SU-DHL-6 (cell line): ENCODE measurements around the gene THSD4.

Experiments
- H2AFZ ChIP-seq: fragments of 200-600 bp; sonication (generic); 2 replicates; pipeline ENCODE4 v1.6.1; 2014; ENCODE audit warnings: low read depth, mild to moderate bottlenecking, moderate library complexity, mixed read lengths, antibody characterized with exemption, low read length; ENCODE audit not compliant: severe bottlenecking
- H3F3A ChIP-seq: fragments of 200-600 bp; shearing (Covaris generic); 2 replicates; pipeline ENCODE4 v1.6.0; 2016; ENCODE audit warnings: antibody characterized with exemption, mild to moderate bottlenecking; ENCODE audit not compliant: insufficient read depth
- H3K27ac ChIP-seq: fragments of 200-600 bp; sonication (generic); 2 replicates; pipeline ENCODE4 v1.5.1; 2016; ENCODE audit warnings: low read depth, mild to moderate bottlenecking, low read length, moderate library complexity, mixed read lengths
- H3K27me3 ChIP-seq: fragments of 200-600 bp; sonication (generic), shearing (Covaris generic); 2 replicates; pipeline ENCODE4 v1.6.0; 2014; ENCODE audit warnings: mild to moderate bottlenecking, low read length
- H3K36me3 ChIP-seq: fragments of 200-600 bp; sonication (generic); 2 replicates; pipeline ENCODE4 v1.6.1; 2014; ENCODE audit warnings: mild to moderate bottlenecking, low read length, mixed read lengths
- H3K4me2 ChIP-seq: fragments of 300-600, 200-600 bp; shearing (Covaris generic), sonication (generic); 2 replicates; pipeline ENCODE4 v1.6.0; 2014; ENCODE audit warnings: low read length, low read depth, mild to moderate bottlenecking; ENCODE audit not compliant: poor library complexity, severe bottlenecking
- H3K4me3 ChIP-seq: fragments of 200-600 bp; sonication (generic); 2 replicates; pipeline ENCODE4 v1.5.1; 2014; ENCODE audit warnings: antibody characterized with exemption, low read length, mild to moderate bottlenecking, mixed read lengths; ENCODE audit not compliant: insufficient read depth, poor library complexity, severe bottlenecking
- H3K79me2 ChIP-seq: fragments of 200-600 bp; sonication (generic); 2 replicates; pipeline ENCODE4 v1.6.1; 2014; ENCODE audit warnings: mild to moderate bottlenecking, low read length, moderate library complexity; ENCODE audit not compliant: insufficient read depth
- H3K9ac ChIP-seq: fragments of 200-600 bp; sonication (generic); 2 replicates; pipeline ENCODE4 v1.7.0; 2014; ENCODE audit warnings: mild to moderate bottlenecking, low read length
- H3K9me2 ChIP-seq: fragments of 200-600 bp; sonication (generic); replicated peaks from 2 replicates; pipeline ENCODE4 v1.6.1; 2014; ENCODE audit warnings: low read length; ENCODE audit not compliant: insufficient read depth
- H3K9me3 ChIP-seq: fragments of 200-600 bp; sonication (generic); 2 replicates; pipeline ENCODE4 v1.6.1; 2014; ENCODE audit warnings: low read length, mixed read lengths; ENCODE audit not compliant: insufficient read depth
- H4K20me1 ChIP-seq: fragments of 200-600 bp; sonication (generic); 2 replicates; pipeline ENCODE4 v1.6.1; 2014; ENCODE audit warnings: low read depth, mild to moderate bottlenecking, antibody characterized with exemption, low read length, moderate library complexity, mixed read lengths
- EZH2phosphoT487 ChIP-seq: fragments of 200-600 bp; sonication (generic), shearing (Covaris generic); conservative IDR thresholded peaks from 2 replicates; pipeline ENCODE4 v1.6.1; 2018; ENCODE audit warnings: mild to moderate bottlenecking, antibody characterized with exemption, low read length, moderate library complexity, mixed read lengths
- TF ChIP-seq, protein P1 (sequence below): fragments of 200-600 bp; sonication (generic); IDR thresholded peaks from one replicate; pipeline ENCODE4 v1.5.1; 2017; ENCODE audit warnings: antibody characterized with exemption, mild to moderate bottlenecking, low read length, moderate library complexity; ENCODE audit not compliant: insufficient read depth, poor library complexity, severe bottlenecking

THSD4 gene

GRCh38 chr15:71273731-71274447 lies 158.6 kb downstream of the THSD4 start:
- Histone ChIP-seq H3K9ac (no peak overlapping the region), H3K27ac (no peak overlapping the region), H3K4me2 (no peak overlapping the region), H3K4me3 (no peak overlapping the region), H3K27me3 (no peaks in the 10 kb centered on the region), H3K36me3 (no peaks in the 10 kb centered on the region), H3K9me3 (no peaks in the 10 kb centered on the region), H4K20me1 (no peaks in the 10 kb centered on the region), H2AFZ (no peak overlapping the region), H3K9me2 (no peaks in the 10 kb centered on the region), H3K79me2 (no peaks in the 10 kb centered on the region), H3F3A (no peaks in the 10 kb centered on the region)
- no peak for TF ChIP-seq EZH2phosphoT487
- TF ChIP-seq, protein P1, sequence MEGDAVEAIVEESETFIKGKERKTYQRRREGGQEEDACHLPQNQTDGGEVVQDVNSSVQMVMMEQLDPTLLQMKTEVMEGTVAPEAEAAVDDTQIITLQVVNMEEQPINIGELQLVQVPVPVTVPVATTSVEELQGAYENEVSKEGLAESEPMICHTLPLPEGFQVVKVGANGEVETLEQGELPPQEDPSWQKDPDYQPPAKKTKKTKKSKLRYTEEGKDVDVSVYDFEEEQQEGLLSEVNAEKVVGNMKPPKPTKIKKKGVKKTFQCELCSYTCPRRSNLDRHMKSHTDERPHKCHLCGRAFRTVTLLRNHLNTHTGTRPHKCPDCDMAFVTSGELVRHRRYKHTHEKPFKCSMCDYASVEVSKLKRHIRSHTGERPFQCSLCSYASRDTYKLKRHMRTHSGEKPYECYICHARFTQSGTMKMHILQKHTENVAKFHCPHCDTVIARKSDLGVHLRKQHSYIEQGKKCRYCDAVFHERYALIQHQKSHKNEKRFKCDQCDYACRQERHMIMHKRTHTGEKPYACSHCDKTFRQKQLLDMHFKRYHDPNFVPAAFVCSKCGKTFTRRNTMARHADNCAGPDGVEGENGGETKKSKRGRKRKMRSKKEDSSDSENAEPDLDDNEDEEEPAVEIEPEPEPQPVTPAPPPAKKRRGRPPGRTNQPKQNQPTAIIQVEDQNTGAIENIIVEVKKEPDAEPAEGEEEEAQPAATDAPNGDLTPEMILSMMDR, result no peak

- H3K9me2 ChIP-seq, result no peaks in the 10 kb centered on the region
- H3K27me3 ChIP-seq, result no peaks in the 10 kb centered on the region
- no peaks in the 10 kb centered on the region for H4K20me1 ChIP-seq
- H3K9me3 ChIP-seq, result no peaks in the 10 kb centered on the region
- H3K4me2 ChIP-seq, result no peak overlapping the region
- no peaks in the 10 kb centered on the region for H3K79me2 ChIP-seq
- no peak overlapping the region for H2AFZ ChIP-seq
- H3F3A ChIP-seq, result no peaks in the 10 kb centered on the region
- H3K9ac ChIP-seq, result no peak overlapping the region
- H3K4me3 ChIP-seq, result no peak overlapping the region
- H3K27ac ChIP-seq, result no peak overlapping the region
- no peaks in the 10 kb centered on the region for H3K36me3 ChIP-seq
- TF ChIP-seq EZH2phosphoT487, result no peak
- TF ChIP-seq, protein P1, result no peak
Measured at GRCh38 chr15:71274448-71274798, 159.2 kb downstream of the THSD4 start.

DNA sequence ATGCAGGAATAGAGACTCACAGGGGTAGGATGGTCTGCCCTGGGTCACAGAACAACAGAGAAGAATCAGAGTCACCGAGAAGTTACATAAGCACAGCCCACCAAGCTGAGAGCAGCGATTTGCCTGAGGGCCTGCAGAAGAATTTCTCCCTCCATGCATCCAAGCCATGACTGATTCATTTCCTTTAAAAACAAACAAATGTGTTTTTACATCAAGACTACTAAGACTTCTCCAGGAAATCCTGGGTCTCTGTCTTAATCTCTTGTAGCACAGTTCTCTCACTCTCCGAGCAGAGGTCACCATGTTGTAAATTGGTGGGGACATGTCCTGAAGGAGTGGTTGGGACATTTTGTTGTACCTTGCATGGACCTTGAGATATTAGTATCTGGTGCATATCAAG lies 159.8 kb downstream of the THSD4 start:
- no peak overlapping the region for H2AFZ ChIP-seq

More for the DNA sequence above, 159.8 kb downstream of the THSD4 start:
- no peaks in the 10 kb centered on the region for H3K27me3 ChIP-seq
- H3K79me2 ChIP-seq, result no peaks in the 10 kb centered on the region
- H3K9me3 ChIP-seq, result no peaks in the 10 kb centered on the region
- H3K9ac ChIP-seq, result no peak overlapping the region
- no peaks in the 10 kb centered on the region for H3K36me3 ChIP-seq
- H3K27ac ChIP-seq, result no peak overlapping the region
- no peak for TF ChIP-seq EZH2phosphoT487
- TF ChIP-seq, protein P1, result no peak
- H3K4me2 ChIP-seq, result no peak overlapping the region
- H3K4me3 ChIP-seq, result no peak overlapping the region
- no peaks in the 10 kb centered on the region for H3K9me2 ChIP-seq
- H3F3A ChIP-seq, result no peaks in the 10 kb centered on the region
- H4K20me1 ChIP-seq, result no peaks in the 10 kb centered on the region
